ENCODE data around the gene DDX39A. TPM values are rescaled to one million over a fixed set of nuclear protein-coding genes. Genes with fewer than 3 reads are reported as not detected.
"Not testable (repeated sequence)": the region's sequence is repeated elsewhere in the genome, so short reads cannot be mapped to it uniquely, and the experiment has no call there.

DDX39A gene
- total and polyA plus RNA-seq, 8 donors: 37.1 to 298 (median 110) TPM

- peak overlapping the region; percentile 65 to 84 (median 77) for H3K27ac ChIP-seq
- no peaks in the 10 kb centered on the region for H3K36me3 ChIP-seq
- H3K4me3 ChIP-seq: no peak overlapping the region
- no peaks in the 10 kb centered on the region for H3K27me3 ChIP-seq
- intact Hi-C loops (cut with DNase I; ENCODE audit: low total_unique reads): no loop called here
- 37 to 60% (median 45%) methylated on average over 11 to 12 of the region's 12 CpGs for WGBS, 5 donors
- H3K4me1 ChIP-seq: peaks cover 10 to 82% (median 40%) of the 10 kb centered on the region in 4 donors
- H3K9me3 ChIP-seq: no peaks in the 10 kb centered on the region
- DNase-seq: peak; percentile 52 to 81
- TF ChIP-seq EP300 (IDR thresholded peaks at IDR 0.05): no peak
- TF ChIP-seq POLR2A (IDR thresholded peaks at IDR 0.05): no peak
- peak in 1 of 3 donors; percentile 16 for TF ChIP-seq POLR2AphosphoS5 (IDR thresholded peaks at IDR 0.05)
- no peak for TF ChIP-seq CTCF (IDR thresholded peaks at IDR 0.05)
Measured at GRCh38 chr19:14375055-14375581, 44.0 kb downstream of the DDX39A start.

GRCh38 chr19:14374313-14374712, 44.8 kb downstream of the DDX39A start:
- H3K9me3 ChIP-seq; H3K4me3 ChIP-seq; DNase-seq; intact Hi-C loops (cut with DNase I; ENCODE audit: low total_unique reads); H3K27me3 ChIP-seq; H3K36me3 ChIP-seq: not testable (repeated sequence)
- Histone ChIP-seq H3K4me1 (peaks cover 10 to 82% (median 32%) of the 10 kb centered on the region in 4 donors), H3K27ac (peak overlapping the region in 4 of 5 donors; percentile 77 to 84 (median 80))
- WGBS, 5 donors: 86 to 95% (median 87%) methylated on average over 9 of the region's 9 CpGs

GRCh38 chr19:14372384-14373077, 46.6 kb downstream of the DDX39A start:
- H3K4me3 ChIP-seq; DNase-seq; H3K27me3 ChIP-seq; H3K36me3 ChIP-seq; intact Hi-C loops (cut with DNase I; ENCODE audit: low total_unique reads); H3K9me3 ChIP-seq: not testable (repeated sequence)
- peaks cover 10 to 74% (median 25%) of the 10 kb centered on the region in 4 donors for H3K4me1 ChIP-seq
- peak overlapping the region in 2 of 5 donors; percentile 84 to 87 for H3K27ac ChIP-seq
- WGBS, 5 donors: 60 to 71% (median 64%) methylated on average over 7 to 8 of the region's 8 CpGs

- Histone ChIP-seq H3K27ac (peak overlapping the region in 4 of 5 donors; percentile 63 to 87 (median 82)), H3K9me3 (no peaks in the 10 kb centered on the region), H3K4me3 (no peak overlapping the region), H3K36me3 (no peaks in the 10 kb centered on the region), H3K4me1 (peaks cover 10 to 77% (median 29%) of the 10 kb centered on the region in 4 donors), H3K27me3 (no peaks in the 10 kb centered on the region)
- intact Hi-C loops (cut with DNase I; ENCODE audit: low total_unique reads): no loop called here
- TF ChIP-seq CTCF (IDR thresholded peaks at IDR 0.05) (no peak), EP300 (IDR thresholded peaks at IDR 0.05) (no peak), POLR2AphosphoS5 (IDR thresholded peaks at IDR 0.05) (no peak), POLR2A (IDR thresholded peaks at IDR 0.05) (no peak)
- 78 to 87% (median 84%) methylated on average over 10 of the region's 10 CpGs for WGBS, 5 donors
- no peak for DNase-seq
Measured at GRCh38 chr19:14371301-14371821, 47.8 kb downstream of the DDX39A start.

GRCh38 chr19:14370940-14371280, 48.2 kb downstream of the DDX39A start:
- Histone ChIP-seq H3K9me3 (no peaks in the 10 kb centered on the region), H3K27ac (peak overlapping the region; percentile 49 to 87 (median 79)), H3K4me1 (peaks cover 6 to 77% (median 26%) of the 10 kb centered on the region in 4 donors), H3K4me3 (no peak overlapping the region), H3K36me3 (no peaks in the 10 kb centered on the region), H3K27me3 (no peaks in the 10 kb centered on the region)
- no peak for DNase-seq
- WGBS, 5 donors: 83 to 98% (median 96%) methylated on average over 4 of the region's 4 CpGs
- intact Hi-C loops (cut with DNase I; ENCODE audit: low total_unique reads): no loop called here
- TF ChIP-seq EP300 (IDR thresholded peaks at IDR 0.05) (no peak), CTCF (IDR thresholded peaks at IDR 0.05) (no peak), POLR2AphosphoS5 (IDR thresholded peaks at IDR 0.05) (no peak), POLR2A (IDR thresholded peaks at IDR 0.05) (no peak)

All from stomach (tissue), 9 donors.